Astrocyte of the spinal cord (primary cell): ENCODE results near the gene RAPGEF5.

Experiments used
- DNase-seq: peaks from one replicate; pipeline ENCODE4 v3.0.0; 2011; ENCODE audit warnings: low read depth, low spot score
- H3K4me3 ChIP-seq: 2 replicates; pipeline ENCODE4 v1.5.1; 2011; ENCODE audit warnings: low read depth, mild to moderate bottlenecking, low read length, moderate library complexity
- CTCF ChIP-seq: IDR thresholded peaks from 2 replicates; pipeline ENCODE4 v1.5.1; 2012; ENCODE audit warnings: low read depth, mild to moderate bottlenecking, low read length, inconsistent platforms
- in situ Hi-C: cut with HindIII; loops from 2 replicates; pipeline ENCODE4 v1.10.0; 2017; ENCODE audit warnings: low sequenced_read_pairs

The RAPGEF5 gene

DNA sequence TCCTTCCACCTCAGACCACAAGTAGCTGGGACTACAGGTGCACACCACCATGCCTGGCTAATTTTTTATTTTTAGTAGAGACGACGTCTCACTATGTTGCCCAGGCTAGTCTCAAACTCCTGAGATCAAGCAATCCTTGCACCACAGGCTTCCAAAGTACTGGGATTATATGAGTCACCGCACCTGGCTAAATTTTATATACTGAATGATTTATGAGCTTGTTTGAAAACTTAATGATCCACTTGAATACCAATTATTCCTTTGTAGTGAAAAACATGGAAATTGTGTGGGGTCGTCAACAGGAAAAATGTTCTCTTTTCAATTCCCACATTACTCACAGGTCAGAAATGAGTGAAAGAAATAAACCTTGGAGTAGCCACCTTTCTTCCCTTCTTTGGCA lies 31.3 kb downstream of the RAPGEF5 start:
- no peak overlapping the region for H3K4me3 ChIP-seq
- DNase-seq, result no peak
- no peak for TF ChIP-seq CTCF
- in situ Hi-C loops, result no loop called here

GRCh38 chr7:22323714-22324113 lies 33.2 kb downstream of the RAPGEF5 start:
- TF ChIP-seq CTCF, result no peak
- in situ Hi-C loops, result no loop called here
- DNase-seq, result no peak

DNA sequence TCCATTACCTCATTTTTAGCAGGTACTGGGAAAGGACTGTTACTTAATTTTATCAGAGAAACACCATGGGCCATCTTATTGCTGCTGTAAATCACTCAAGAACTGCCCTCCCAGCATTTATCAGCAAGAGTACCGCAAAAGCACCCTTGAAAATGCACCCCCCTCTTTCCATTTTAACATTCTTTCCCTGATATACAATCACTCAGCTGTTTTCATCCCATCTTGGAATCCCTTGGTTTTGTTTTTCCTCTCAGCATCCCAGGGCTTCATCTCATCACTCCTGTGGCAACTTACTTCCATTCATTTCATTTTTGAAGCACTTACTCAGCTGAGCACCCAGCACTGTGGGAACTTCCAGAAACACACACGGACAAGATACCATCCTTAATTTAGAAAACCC lies 36.5 kb downstream of the RAPGEF5 start:
- no peak for DNase-seq
- no peak overlapping the region for H3K4me3 ChIP-seq
- in situ Hi-C loops, result no loop called here
- TF ChIP-seq CTCF, result no peak

More at GRCh38 chr7:22323714-22324113, 33.2 kb downstream of the RAPGEF5 start:
- no peak overlapping the region for H3K4me3 ChIP-seq

- no peak for DNase-seq
- no peak overlapping the region for H3K4me3 ChIP-seq
- TF ChIP-seq CTCF, result no peak
- in situ Hi-C loops, result no loop called here
Measured at GRCh38 chr7:22319424-22320403, 37.2 kb downstream of the RAPGEF5 start.

GRCh38 chr7:22318376-22318775 lies 38.6 kb downstream of the RAPGEF5 start:
- no peak for TF ChIP-seq CTCF
- no peak for DNase-seq
- H3K4me3 ChIP-seq, result no peak overlapping the region
- in situ Hi-C loops, result no loop called here

DNA sequence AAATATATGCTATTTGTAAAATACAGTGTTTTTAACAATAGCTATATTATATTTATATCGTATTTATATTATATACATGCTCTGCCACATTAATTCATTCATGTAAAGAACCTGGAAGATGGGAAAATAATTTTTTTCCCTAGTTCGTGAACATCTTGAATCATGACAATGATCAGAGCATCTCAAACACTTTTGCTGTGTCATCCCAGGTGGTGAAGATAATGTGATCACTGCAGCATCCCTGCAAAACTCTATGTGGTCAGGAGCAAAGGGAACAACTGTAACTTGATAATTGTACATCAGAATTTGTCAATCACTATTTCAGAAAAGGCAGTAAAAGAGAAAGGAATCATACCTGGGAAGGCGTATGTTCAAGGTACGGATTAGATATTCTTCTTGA lies 39.3 kb downstream of the RAPGEF5 start:
- in situ Hi-C loops, result no loop called here
- no peak for DNase-seq

More for the DNA sequence above, 39.3 kb downstream of the RAPGEF5 start:
- no peak overlapping the region for H3K4me3 ChIP-seq
- no peak for TF ChIP-seq CTCF
